GF-D8 (cell line): Measurements from ENCODE around the gene ZNF772.
A peak's percentile ranks its signal among the peaks of the same experiment; 100 is the strongest.

ENCODE experiments used
- DNase-seq: peaks from one replicate; lab custom pipeline; 2025; lab: John Stamatoyannopoulos, UW

ZNF772 gene

GRCh38 chr19:57435062-57435978 is 42.0 kb downstream of the ZNF772 start, which contains the start of gene ZNF749:
Gene ZNF749, plus strand, starts transcription at chr19:57435325. Its CDS starts 254 bp downstream, at chr19:57435579.
- DNase-seq = peak; percentile 95

GRCh38 chr19:57434386-57435061 is 42.8 kb downstream of the ZNF772 start:
- no peak for DNase-seq

- DNase-seq = no peak
Measured at GRCh38 chr19:57421037-57421436, 56.3 kb downstream of the ZNF772 start.

GRCh38 chr19:57419439-57419838 is 57.9 kb downstream of the ZNF772 start:
- DNase-seq = no peak
